HG03571 (cell line): ENCODE measurements around the gene OR14A16.

ENCODE experiments used
- ATAC-seq: cut with Tn5 transposase; IDR thresholded peaks from one replicate; pipeline ENCODE4 v1.9.1; 2021; ENCODE audit not compliant: unreplicated experiment

OR14A16 gene

GRCh38 chr1:247824023-247824422, at the start of gene OR14A16:
Gene OR14A16 (minus strand): TSS chr1:247824119. CDS start chr1:247815729, 8,390 bp downstream.
- ATAC-seq, result no peak

GRCh38 chr1:247865416-247865815, 41.5 kb upstream of the OR14A16 start:
- no peak for ATAC-seq

- ATAC-seq, result no peak
Measured at GRCh38 chr1:247864644-247865043, 40.7 kb upstream of the OR14A16 start.

GRCh38 chr1:247862756-247863155, 38.8 kb upstream of the OR14A16 start:
- no peak for ATAC-seq

- ATAC-seq, result no peak
Measured at GRCh38 chr1:247857985-247858619, 34.2 kb upstream of the OR14A16 start.

- ATAC-seq, result no peak
Measured at GRCh38 chr1:247857069-247857984, 33.4 kb upstream of the OR14A16 start, which contains the start of gene TRIM58. Gene TRIM58 (plus strand): TSS chr1:247857187. CDS start chr1:247857247, 60 bp downstream.

DNA sequence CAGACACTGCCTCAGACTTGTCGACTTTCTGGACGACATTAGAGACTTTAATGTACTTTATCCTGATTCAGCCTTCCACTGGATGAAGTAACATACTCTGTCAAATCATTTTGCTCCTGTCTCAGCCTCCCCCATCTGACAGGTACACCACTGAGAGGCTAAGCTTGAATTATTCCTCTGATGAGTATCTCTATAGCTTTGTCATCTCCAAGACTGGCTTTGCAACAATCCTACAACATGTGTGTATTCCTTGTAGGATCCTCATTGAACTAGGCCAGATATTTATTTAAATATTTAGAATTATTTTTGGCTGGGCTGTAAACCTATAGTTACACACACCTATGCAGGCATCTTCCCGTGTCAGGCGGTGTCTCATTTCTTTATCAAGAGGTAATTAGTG, 32.0 kb upstream of the OR14A16 start:
- ATAC-seq, result no peak

- ATAC-seq, result no peak
Measured at GRCh38 chr1:247854899-247855545, 31.1 kb upstream of the OR14A16 start.

DNA sequence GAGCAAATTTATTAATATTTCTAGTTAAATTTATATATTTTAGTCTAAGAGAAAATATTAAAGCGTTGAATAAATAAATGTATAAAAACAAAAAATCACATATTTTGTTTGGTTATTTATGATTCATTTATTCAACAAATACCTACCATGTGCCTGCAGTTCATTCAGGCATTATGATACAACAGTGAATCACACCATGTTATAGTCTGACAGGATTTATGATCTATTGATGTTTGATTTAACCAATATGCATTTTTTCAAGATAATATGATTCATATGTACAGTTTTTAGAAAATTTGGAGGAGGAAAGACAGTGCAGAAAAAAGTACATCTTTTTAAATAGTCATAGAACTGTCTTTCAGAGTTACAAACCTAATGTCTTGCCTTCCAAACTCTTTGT, 25.7 kb upstream of the OR14A16 start:
- ATAC-seq, result no peak

GRCh38 chr1:247848346-247848745, 24.4 kb upstream of the OR14A16 start:
- no peak for ATAC-seq

DNA sequence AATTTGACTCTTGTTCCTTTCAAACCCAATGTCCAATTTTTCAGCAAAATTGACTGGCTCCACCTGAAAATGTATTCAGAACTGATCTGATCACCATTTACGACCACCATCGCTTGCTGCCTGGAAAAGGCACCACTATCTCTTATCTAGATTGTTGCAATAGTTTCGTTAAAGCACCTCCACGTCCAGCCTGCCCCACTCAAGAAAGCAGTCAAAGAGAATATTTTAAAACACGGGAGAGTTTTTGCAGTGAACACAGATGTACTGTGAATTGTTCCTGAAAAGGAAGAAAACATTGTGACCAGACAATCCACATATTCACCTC, 21.7 kb upstream of the OR14A16 start:
- ATAC-seq, result no peak

GRCh38 chr1:247845011-247845692, 21.2 kb upstream of the OR14A16 start:
- no peak for ATAC-seq

DNA sequence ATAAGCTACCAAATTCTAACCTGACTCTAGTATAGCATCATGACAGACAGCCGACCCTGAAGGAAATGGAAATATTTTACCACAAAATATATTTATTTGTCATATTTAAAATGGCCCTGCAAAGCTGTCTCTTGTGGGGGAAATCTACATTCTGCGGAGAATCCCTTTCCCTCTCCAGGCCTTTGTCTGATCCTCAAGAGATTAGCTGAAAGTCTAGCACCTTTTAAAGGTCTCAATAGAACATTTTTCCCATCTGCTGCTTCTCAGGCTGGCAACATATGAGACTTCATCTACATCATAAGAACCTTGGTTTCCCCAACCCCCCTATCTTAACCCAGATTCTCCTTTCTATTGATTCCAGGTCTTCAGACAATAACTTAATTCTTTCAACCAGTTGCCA, 19.5 kb upstream of the OR14A16 start:
- no peak for ATAC-seq

- no peak for ATAC-seq
Measured at GRCh38 chr1:247841796-247842195, 17.9 kb upstream of the OR14A16 start, which contains the start of gene OR11L1. Gene OR11L1 (minus strand): TSS chr1:247841896. CDS start chr1:247841896, 0 bp downstream.

GRCh38 chr1:247840818-247841217, 16.9 kb upstream of the OR14A16 start:
- ATAC-seq, result no peak

- no peak for ATAC-seq
Measured at GRCh38 chr1:247833601-247834000, 9.7 kb upstream of the OR14A16 start.

- no peak for ATAC-seq
Measured at GRCh38 chr1:247829656-247830055, 5.7 kb upstream of the OR14A16 start.

DNA sequence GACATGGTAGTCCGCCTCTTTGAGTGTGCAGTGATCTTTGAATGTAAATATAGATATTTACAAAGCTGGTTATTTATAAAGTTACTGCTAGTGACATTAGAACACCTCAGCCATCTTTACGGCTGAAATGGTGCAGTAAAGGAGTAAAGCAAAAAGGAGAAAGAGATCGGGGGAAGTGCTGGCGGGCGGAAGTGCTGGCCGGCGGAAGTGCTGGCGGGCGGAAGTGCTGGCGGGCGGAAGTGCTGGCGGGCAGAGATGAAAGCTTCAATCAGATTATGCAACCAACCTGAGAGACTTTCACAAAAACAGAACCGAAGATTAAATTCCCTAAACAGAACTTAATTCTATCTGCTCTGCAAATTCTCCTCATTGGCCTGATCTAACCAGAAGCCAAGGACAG, 1.4 kb upstream of the OR14A16 start:
- no peak for ATAC-seq

- ATAC-seq, result no peak
Measured at GRCh38 chr1:247822060-247822459, 1.9 kb downstream of the OR14A16 start.

GRCh38 chr1:247812637-247813036, 11.3 kb downstream of the OR14A16 start:
- no peak for ATAC-seq

- no peak for ATAC-seq
Measured at GRCh38 chr1:247797518-247797917, 26.4 kb downstream of the OR14A16 start.
